Stimulated activated CD8-positive, alpha-beta memory T cell treated with anti-CD3 and anti-CD28 coated beads, Interleukin-7, amount 100 ng/mL, for 1 hour (primary cell): ENCODE measurements around the gene LZTR1.
"Not testable (repeated sequence)": the region's sequence is repeated elsewhere in the genome, so short reads cannot be mapped to it uniquely, and the experiment has no call there.

Source experiments
- DNase-seq, 2 donors: peaks; one replicate each; pipeline ENCODE4 v3.0.0-alpha.2; 2020; ENCODE audit warnings: low read depth in 2 of 2

Gene LZTR1

DNA sequence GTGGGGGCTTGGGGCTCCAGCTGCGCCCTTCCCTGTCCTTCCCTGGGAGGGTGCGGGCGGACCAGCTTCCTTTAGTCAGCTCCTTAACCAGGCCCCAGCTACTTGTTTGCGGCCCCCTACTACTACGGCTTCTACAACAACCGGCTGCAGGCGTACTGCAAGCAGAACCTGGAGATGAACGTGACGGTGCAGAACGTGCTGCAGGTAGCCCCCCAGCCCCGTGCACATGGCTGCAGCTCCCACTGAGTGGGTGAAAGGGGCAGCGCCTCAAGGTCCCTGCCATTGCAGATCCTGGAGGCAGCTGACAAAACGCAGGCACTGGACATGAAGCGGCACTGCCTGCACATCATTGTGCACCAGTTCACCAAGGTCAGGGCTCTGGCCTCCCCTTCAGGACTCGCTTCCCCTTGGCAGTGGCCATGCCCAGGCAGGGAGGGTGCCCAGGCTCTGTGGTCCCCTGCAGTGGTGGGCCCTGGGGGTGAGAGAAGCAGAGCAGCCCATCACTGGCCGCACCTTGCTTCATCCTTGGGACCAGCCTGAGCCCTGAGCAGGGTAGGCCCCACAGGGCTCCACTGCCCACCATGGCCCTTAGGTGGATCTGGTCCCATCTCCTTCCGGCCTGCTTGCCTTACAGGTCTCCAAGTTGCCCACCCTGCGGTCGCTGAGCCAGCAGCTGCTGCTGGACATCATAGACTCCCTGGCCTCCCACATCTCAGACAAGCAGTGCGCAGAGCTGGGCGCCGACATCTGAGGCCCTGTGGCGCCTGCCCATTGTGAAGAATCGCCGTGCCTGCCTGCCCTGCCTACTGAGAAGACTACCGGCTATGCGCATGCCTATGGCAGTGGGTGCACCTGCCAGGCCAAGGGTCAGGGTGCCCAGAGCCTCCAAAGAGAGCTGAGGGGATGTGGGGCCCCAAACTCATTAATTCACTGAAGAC is 14.8 kb downstream of the LZTR1 start:
- DNase-seq: no peak

DNA sequence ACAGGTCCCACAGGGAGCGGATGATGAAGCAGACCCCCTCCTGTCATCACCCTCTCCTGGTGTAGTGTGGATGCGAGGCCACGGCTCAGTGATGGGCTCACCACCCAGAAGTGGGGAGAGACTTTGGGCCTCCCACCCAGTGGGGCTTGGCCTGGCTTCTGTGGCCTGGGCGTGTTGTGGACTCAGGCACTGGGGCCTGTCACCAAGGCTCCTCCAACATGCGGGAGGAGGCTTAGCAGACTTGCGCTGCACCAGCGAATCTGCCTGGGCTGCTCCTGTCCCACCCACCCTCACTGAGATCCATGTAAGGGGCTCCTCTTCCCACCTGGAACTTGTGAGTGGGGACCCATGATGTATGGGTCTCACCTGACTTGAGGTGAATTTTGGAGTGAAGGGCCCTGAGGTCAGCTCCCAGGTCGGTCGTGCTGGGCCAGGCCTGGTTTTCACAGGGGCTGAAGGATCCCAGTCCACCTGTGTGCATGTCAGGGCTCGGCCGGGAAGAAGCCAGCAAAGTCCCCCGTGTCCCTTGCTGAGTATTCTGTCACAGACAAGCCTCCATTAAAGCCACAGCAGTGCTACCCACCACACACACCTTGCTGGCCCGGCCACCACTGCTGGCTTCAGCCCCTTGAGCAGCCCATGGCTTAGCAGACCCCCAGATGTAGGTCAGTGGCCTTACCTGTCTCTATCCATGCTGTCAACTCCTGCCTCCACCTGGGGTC is 15.6 kb downstream of the LZTR1 start:
- DNase-seq: no peak

GRCh38 chr22:20998411-20999336 is 16.6 kb downstream of the LZTR1 start:
- no peak for DNase-seq

DNA sequence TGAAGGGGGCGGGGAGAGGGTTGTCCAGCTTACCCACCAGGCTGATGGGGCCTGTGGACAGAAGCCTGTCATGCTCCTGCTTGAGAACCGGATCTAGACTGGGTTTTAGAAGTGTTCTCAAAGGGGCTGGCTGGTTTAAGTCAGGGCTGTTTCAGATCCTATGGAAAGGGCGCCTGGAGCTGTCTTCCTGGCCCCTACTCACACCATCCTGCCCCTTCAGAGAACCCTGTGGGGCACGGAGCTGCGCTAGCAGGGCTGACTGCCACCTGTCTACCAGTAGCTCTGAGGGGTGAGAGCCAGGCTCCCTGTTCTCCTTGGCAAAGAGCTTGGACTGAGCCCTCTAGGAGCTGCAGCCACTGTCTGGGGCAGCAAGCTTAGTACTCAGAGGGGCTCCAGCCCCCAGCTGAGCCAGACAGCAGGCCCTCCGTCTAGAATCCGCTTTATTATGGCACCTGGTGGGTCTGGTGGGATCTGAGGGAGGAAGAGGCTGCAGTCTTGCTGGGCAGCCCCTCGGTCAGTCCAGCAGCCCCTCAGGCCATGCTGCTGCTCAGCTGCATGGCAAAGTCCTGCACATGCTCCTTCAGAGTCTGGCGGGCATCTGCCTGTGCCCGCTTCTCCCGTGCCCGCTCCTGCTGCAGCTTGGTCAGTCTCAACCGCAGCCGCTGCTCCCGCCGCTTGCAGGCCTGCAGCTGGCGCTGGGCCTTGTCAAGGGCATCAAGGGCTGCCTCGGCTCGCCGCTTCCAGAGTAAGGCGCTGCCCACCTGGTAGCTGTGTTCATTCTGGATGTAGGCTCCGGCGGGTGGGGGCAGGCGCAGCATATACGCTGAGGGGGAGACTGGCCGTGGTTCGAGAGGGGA is 17.5 kb downstream of the LZTR1 start:
- no peak for DNase-seq

DNA sequence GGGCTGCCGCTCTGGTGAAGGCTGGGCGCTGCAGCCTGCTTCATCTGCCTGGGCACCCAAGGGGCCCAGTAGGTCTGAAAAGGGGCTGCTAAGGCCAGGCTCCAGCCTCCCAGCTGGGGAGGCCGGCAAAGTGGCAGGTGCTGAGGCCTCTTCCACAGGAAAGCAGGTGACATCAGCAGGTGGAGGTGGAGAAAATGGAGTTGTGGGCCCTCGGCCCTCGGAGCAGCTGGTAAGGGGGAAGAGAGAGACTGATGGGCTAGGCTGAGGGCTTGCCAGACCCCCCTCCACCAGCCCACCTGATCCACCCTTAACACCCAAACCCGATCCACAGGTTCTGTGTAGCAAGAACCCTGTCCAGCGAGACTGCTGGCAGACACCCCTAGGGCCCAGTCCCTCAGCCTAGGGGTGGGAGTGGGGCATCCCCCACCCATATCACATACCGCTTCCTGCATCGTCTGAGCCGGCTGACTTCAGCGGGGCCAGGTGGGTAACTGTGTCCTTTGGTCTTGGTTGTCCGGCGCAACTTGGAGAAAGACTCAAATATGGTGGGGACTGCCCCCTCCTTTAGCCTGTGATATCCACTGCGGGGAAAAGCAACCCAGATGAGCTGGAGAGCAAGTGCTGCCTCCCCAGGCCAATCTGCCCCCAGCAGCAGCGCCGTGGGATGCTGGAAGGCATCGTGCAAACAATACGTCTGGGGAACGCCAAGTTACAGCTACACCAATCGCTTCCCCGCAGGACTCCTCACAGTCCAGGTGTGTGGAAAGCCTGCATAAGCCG is 18.3 kb downstream of the LZTR1 start:
- DNase-seq: no peak

DNA sequence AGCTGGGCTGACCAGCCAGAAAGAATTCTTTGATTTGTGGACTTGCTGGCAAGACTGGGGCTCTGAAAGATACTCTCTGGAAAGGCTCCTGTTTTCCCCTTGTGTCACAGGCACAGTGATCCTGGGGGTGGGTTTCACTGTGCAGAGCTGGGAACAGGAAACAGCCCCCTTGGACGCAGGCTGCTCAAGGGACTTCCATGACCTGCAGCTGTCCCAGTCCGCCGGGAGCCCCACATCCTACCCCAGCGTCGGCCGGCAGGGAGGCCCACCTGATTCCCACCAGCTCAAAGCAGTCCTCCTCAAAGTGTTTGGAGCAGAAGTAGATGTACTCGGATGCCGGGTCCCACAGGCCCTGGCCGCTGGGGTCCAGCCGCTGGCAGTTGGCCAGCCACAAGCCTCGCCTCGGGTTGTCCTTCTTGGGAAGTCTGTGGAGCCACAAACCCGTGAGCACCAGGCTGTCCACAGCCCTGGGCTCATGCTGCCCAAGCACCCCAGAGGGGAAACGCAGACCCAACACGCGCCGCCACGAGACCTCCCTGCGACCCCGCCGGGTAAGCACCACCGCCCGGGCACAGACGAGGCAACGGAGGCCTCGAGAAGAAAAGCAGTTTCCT is 19.0 kb downstream of the LZTR1 start:
- no peak for DNase-seq

DNA sequence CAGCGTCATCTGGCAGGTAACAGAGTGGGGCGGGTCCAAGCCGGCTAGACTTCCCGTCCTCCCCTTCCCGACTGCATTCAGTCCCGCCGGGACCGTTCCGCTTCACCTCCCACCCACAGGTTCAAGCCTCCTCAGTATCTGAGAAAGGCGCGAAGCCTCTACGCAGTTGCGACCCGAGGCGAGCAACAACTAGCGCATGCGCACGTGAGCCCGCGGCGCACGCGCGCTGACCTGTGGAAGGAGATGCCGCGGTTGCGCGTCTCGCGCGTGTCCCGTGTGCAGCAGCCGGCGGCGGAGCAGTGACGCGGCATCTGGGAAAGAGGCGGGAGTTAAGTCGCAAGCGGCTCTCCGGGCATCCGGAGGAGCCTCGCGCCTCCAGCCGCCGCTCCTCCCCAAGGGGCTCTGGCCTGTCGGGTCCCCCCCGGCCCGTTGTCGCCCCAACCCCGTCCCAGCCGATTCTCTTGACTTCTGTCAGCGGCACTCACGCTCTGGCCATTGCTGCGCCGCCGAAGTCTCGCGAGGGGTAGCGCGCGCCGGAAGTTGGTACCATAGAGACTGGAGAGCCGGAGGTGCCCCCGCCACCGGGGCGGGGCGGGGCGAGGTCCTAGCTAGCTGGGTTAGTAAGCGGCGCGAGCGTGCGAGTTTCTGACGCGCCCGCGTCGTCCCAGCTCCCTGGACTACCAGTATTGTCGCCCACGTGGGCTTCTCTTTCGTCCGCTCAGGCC is 19.7 kb downstream of the LZTR1 start, which contains the start of gene THAP7:
THAP7 (minus strand) TSS at position 518 of the 725 bp plus-strand sequence; CDS start at position 311, 207 bp downstream.
- DNase-seq: peak; percentile 90 to 91

DNA sequence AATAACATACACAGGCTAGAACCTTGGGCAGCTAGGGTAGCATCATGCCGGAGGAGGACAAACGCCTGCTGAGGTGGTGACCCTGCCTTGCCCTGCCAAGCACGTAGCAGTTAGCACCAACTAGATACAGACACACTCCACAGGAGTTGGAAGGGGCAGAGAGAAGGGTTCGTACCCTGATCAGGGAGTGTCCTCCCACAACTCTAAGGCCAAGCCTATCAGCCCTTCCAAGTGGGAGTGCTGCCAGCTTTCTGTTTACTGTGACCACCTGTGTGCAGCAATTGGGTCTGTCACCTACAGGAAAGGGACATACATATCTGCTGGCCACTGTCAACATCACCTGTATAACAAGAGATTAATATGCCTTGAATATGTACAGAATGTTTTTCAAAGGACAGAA is 21.7 kb downstream of the LZTR1 start:
- no peak for DNase-seq

DNA sequence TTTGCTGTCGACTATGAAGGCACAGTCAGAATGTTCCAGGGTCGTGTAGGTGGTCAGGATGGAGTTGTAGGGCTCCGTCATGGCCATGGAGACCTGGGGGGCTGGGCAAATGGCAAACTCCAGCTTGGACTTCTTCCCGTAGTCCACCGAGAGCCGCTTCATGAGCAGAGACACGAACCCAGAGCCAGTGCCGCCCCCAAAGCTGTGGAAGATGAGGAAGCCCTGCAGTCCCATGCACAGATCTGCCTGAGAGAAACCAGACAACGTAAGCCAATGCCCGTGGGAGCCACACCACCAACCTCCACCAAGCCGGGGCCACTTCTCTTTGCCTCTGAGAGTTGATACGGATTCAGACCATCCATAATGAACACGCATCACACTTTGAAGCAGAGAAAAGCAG is 27.1 kb downstream of the LZTR1 start:
- not testable (repeated sequence) for DNase-seq

DNA sequence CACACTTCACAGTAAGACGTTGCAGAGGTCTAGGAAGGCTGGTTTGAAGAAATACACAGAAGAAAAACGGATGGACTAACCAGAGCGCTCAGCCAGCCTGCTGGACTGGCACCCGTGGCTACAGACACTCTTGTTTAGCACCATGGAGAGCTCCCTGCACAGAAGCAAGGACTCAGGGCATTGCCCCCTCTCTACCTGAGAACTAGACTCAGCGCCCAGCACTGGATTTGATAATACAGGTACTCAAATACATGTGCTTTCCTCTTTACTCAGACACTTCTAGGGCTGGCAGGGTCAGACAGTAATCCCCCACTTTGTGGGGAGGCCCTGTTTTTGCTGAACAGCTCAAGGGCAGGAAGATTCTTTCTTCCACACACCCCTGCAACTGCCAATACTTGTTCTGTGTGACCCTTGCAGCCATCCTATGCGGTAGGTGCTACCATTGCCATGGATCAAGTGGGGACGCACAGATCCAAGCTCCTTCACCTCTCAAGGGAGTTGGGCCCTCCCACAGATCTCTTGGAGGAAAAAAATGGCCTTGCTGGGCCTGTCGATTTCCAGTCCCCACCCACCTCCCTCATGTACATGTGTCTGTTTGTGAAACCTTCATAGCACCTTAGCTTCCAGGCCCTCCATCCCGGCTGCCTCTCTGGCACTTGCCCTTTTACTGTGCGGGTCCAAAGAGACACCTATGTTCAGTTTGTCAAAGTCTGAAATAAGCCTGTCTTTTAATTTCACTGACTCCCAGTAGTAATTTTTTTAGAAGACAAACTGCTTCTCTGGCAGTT is 27.7 kb downstream of the LZTR1 start:
- no peak for DNase-seq

DNA sequence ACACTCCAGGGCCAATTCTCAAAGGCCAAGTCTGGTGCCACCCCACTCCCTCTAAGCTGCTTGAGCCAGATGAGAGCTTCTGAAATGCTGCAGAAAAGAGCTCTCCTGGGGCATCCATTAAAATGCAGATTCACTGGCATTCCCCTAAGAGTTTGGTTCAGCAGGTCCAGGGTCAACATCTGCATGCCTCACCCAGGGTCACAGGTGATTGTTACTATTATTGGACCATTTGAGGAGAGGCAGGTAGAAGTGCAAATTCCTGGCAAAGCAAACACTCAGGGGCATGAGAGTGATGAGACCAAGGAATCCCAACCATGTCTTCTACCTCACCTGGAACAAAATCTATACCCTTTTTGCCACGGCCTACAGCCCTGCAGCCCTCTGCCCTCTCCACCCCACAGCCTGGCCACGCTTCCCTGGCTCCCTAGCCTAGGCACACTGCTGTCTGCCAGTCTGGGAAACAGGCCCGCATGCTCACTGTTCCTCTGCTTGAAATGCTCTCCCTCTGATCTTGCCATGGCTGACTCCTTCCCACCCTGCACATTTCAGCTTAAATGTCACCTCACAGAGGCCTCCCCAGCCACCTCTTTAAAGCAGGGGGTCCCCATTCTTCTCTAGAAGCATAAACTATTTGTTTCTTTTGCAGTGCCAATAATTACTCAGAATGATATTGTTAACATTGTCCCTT is 28.5 kb downstream of the LZTR1 start:
- DNase-seq: no peak

DNA sequence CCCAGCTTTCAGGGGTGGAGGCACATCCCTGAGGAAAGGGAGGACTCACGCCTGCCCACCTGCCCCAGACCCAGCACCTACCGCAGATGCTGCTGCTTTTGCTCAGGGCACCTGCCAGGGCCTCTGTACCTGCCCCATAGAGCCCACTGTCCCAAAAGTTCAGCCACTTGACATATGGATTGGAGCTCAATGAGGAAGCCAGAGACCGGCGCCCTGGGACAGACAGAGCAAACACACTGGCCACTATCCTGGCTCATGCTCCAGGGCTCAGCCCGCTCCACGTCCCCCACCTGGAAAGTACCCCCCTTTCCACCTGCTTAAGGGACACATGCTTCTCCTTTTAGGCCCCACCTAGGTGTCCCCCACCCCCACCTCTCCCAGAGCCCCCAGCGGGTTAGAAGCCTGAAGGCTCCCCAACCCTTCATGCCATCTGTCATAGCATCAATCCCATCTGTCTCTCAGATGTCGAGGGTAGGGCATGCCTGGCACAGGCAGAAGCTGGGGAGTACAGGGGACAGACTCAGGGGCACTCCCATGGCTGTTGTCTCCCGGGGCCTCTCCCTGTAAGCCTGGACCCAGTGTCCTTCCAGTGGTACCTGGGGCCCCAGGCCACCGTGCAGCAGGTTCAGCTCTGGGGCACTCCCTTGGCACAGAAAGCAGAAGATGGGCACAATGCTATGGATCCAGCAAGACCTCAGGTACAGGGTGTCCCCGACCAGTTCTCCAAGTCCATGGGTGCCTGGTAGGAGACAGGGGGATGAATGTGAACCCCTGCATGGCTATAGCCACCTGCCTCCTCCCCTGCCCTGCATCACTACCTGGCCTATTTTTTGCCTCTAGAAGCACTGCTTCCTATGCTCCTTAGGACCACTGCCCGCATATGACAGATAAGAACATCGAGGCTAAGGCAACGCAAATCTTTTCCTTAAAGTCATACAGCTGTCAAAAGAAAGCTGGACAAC is 30.6 kb downstream of the LZTR1 start:
- DNase-seq: no peak

DNA sequence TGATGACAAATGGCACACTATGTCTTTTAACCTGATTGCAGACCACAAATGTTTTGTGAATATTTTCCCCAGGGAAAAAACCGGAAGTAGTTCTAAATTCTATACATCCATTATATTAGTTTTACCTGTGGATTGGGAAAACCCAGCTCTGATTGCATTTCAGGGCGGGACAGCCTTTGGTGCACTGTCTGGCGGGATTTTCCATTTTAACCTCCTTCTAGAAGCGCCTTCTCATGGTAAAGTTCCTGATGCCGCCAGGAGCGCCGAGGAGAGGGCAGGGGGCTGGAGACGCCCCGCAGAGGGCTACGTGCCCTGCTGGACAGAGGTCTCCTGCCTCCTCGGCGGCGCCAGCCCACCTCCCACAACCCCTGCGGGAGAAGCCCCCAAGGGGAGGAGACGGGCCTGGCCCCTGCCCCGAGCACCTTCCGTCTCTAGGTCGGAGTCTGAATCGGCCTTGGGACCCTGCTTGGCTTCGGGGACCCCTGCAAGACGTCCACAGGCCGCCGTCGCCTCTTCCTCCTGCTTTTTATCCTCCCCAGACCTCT is 31.6 kb downstream of the LZTR1 start:
- DNase-seq: no peak

GRCh38 chr22:21014202-21014725 is 32.2 kb downstream of the LZTR1 start:
- DNase-seq: peak; percentile 54 to 72

DNA sequence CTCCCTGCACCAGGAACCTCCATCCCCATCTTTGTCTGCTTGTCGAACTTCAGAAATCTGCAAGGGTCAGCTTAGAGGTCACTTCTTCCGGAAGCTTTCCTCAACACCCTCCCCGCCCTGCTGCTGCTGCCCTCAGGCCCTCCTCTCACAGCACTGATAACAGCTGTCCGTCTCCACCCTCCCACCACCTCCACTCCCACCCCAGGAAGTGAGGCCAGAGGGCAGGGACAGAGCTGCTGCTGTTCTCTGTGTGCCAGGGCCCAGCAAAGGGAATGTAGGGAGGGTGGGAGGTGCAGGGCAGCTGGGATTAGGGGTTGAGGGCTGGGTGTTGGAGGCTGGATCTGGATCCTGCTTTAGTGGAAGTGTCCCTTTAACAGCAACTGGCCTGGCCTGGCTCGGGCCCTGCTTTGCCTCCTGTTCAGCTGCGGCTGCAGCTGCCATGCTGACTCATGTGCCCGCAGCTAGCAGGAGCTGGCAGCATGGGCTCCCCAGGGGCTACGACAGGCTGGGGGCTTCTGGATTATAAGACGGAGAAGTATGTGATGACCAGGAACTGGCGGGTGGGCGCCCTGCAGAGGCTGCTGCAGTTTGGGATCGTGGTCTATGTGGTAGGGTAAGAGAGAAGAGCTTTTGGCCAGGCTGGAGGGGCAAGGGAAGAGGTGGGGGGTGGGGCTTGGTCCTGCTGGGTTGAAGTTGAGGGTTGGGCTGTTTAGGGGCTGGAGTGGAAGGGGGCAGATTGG is 32.8 kb downstream of the LZTR1 start, which contains the start of gene P2RX6:
P2RX6 (plus strand) TSS at position 440 of the 740 bp plus-strand sequence; CDS start at position 450, 10 bp downstream.
- DNase-seq: no peak
